CD4-positive, alpha-beta T cell (primary cell): ENCODE data around the gene F7. TPM values are rescaled to one million over a fixed set of nuclear protein-coding genes. Genes with fewer than 3 reads are reported as not detected.

ENCODE experiments used
- ATAC-seq: fragments of 200-7000 bp; cut with Tn5 transposase; one replicate; pipeline ENCODE4 v1.10.0; 2022; ENCODE audit warnings: mild to moderate bottlenecking; ENCODE audit not compliant: poor library complexity
- CTCF ChIA-PET: fragments of 350-600 bp; sonication (Branson Sonifier 250); formaldehyde crosslinking; loops from one replicate; lab custom pipeline; 2021; ENCODE audit warnings: antibody characterized with exemption, inconsistent platforms; lab: Charles Lee
- POLR2A ChIA-PET: fragments of 350-600 bp; sonication (Branson Sonifier 250); formaldehyde crosslinking; loops from one replicate; lab custom pipeline; 2021; ENCODE audit warnings: antibody characterized with exemption, inconsistent platforms; lab: Charles Lee
- DNase-seq, 14 experiments: peaks; one replicate each; pipeline ENCODE4 v3.0.0-alpha.2; 2013 to 2020; ENCODE audit warnings: mixed read lengths in 2 of 14
- H3K27ac ChIP-seq, 2 donors: one replicate each; pipeline versions ENCODE4 v1.5.1 to v1.7.0; 2013; ENCODE audit warnings: low read length in 2 of 2, low read depth in 1 of 2, mild to moderate bottlenecking in 1 of 2
- H3K27me3 ChIP-seq, 2 experiments: 1 replicate in 1 of 2; 2 replicates in 1 of 2; pipeline versions ENCODE4 v1.6.1 to v1.7.0; 2013; ENCODE audit warnings: low read length in 2 of 2, control low read depth in 1 of 2, mild to moderate bottlenecking in 1 of 2, moderate library complexity in 1 of 2; ENCODE audit not compliant: insufficient read depth in 2 of 2, control insufficient read depth in 1 of 2
- H3K36me3 ChIP-seq: one replicate; pipeline ENCODE4 v1.6.1; 2013; ENCODE audit warnings: low read length, control low read depth; ENCODE audit not compliant: insufficient read depth
- H3K4me1 ChIP-seq: one replicate; pipeline ENCODE4 v1.6.1; 2013; ENCODE audit warnings: low read length, control low read depth; ENCODE audit not compliant: insufficient read depth
- H3K4me3 ChIP-seq: one replicate; pipeline ENCODE4 v1.5.1; 2013; ENCODE audit warnings: mild to moderate bottlenecking, low read length, moderate library complexity
- H3K9me3 ChIP-seq, 2 experiments: 1 replicate in 1 of 2; 2 replicates in 1 of 2; pipeline versions ENCODE4 v1.6.1 to v1.7.0; 2013; ENCODE audit warnings: low read length in 2 of 2, mild to moderate bottlenecking in 2 of 2, control low read depth in 1 of 2, moderate library complexity in 1 of 2; ENCODE audit not compliant: control insufficient read depth in 1 of 2, insufficient read depth in 1 of 2
- H3K27ac Mint-ChIP-seq: one replicate; pipeline ENCODE4 v1.8.0; 2020; ENCODE audit warnings: mixed read lengths
- H3K27me3 Mint-ChIP-seq: one replicate; pipeline ENCODE4 v1.8.0; 2021; ENCODE audit warnings: mixed read lengths
- H3K36me3 Mint-ChIP-seq: one replicate; pipeline ENCODE4 v1.8.0; 2021; ENCODE audit warnings: low read depth, mixed read lengths
- H3K4me1 Mint-ChIP-seq: one replicate; pipeline ENCODE4 v1.8.0; 2021; ENCODE audit warnings: low read depth, mixed read lengths
- H3K4me3 Mint-ChIP-seq: one replicate; pipeline ENCODE4 v1.8.0; 2020; ENCODE audit warnings: mild to moderate bottlenecking, mixed read lengths
- H3K9me3 Mint-ChIP-seq: one replicate; pipeline ENCODE4 v1.8.0; 2020; ENCODE audit warnings: mixed read lengths
- intact Hi-C, 2 experiments: fragments of 100-400 bp; cut with DNase I in 1 of 2; cut with micrococcal nuclease in 1 of 2; formaldehyde crosslinking; loops; one replicate each; pipeline versions ENCODE4 v1.15.1 to v1.9.0; 2023 to 2025; cut with DNase I, micrococcal nuclease
- total RNA-seq, 174 experiments: library from RNA in 2 of 174; stranded (reverse) in 2 of 174; gene quantifications; one replicate each; pipeline ENCODE4 v1.2.3 and lab custom pipeline; 2021 to 2026
- TF ChIP-seq, protein P1 (sequence below): fragments of 200-600 bp; IDR thresholded peaks from one replicate; pipeline ENCODE4 v1.8.0; 2022; ENCODE audit warnings: antibody characterized with exemption, mild to moderate bottlenecking

F7 gene
- total RNA-seq, 2 experiments from 2014 or later, result not detected

DNA sequence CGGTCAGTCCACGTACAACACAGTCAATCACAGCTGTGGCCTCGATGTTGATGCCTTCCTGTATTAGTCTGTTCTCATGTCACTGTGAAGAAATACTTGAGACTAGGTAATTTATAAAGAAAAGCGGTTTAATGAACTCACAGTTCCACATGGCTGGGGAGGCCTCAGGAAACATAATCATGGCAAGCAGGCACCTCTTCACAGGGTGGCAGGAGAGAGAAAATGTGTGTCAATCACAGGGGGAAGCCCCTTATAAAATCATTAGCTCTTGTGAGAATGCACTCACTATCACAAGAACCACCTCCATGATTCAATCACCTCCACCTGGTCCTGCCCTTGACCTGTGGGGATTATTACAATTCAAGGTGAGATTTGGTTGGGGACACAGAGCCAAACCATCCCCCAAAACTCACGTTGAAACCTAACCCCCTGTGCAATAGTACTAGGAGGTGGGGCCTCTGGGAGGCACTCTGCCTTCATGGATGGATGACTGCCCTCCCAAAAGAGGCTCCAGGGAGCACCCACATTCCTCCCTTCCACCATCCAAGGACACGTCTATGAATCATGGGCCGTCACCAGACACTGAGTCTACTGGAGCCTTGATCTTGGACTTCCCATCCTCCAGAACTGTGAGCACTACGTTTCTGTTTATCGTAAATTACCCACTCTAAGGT is 50.5 kb downstream of the F7 start:
- Histone ChIP-seq H3K27ac (no peak overlapping the region), H3K4me1 (peaks cover 40% of the 10 kb centered on the region), H3K4me3 (no peak overlapping the region), H3K36me3 (no peaks in the 10 kb centered on the region), H3K9me3 (no peaks in the 10 kb centered on the region), H3K27me3 (no peaks in the 10 kb centered on the region)
- ChIA-PET CTCF (no interaction called here), POLR2A (interaction anchor here (1.3 kb wide), 1 partner anchor 54 kb away, joined by 3 read pairs; no protein-coding TSS in a partner anchor)
- Mint-ChIP-seq H3K36me3 (peaks cover 5% of the 10 kb centered on the region), H3K9me3 (peaks cover 2% of the 10 kb centered on the region), H3K27me3 (no peaks in the 10 kb centered on the region), H3K27ac (no peak overlapping the region), H3K4me1 (peaks cover 32% of the 10 kb centered on the region), H3K4me3 (no peak overlapping the region)
- ATAC-seq (no peak), DNase-seq (no peak)
- intact Hi-C loops, result loop anchor here in 1 of 2 experiments (2.0 to 5.0 kb wide), 2 partner anchors 141 to 335 kb away; partner anchors contain the start of genes DCUN1D2 and LAMP1
- TF ChIP-seq, protein P1, sequence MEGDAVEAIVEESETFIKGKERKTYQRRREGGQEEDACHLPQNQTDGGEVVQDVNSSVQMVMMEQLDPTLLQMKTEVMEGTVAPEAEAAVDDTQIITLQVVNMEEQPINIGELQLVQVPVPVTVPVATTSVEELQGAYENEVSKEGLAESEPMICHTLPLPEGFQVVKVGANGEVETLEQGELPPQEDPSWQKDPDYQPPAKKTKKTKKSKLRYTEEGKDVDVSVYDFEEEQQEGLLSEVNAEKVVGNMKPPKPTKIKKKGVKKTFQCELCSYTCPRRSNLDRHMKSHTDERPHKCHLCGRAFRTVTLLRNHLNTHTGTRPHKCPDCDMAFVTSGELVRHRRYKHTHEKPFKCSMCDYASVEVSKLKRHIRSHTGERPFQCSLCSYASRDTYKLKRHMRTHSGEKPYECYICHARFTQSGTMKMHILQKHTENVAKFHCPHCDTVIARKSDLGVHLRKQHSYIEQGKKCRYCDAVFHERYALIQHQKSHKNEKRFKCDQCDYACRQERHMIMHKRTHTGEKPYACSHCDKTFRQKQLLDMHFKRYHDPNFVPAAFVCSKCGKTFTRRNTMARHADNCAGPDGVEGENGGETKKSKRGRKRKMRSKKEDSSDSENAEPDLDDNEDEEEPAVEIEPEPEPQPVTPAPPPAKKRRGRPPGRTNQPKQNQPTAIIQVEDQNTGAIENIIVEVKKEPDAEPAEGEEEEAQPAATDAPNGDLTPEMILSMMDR, result no peak

DNA sequence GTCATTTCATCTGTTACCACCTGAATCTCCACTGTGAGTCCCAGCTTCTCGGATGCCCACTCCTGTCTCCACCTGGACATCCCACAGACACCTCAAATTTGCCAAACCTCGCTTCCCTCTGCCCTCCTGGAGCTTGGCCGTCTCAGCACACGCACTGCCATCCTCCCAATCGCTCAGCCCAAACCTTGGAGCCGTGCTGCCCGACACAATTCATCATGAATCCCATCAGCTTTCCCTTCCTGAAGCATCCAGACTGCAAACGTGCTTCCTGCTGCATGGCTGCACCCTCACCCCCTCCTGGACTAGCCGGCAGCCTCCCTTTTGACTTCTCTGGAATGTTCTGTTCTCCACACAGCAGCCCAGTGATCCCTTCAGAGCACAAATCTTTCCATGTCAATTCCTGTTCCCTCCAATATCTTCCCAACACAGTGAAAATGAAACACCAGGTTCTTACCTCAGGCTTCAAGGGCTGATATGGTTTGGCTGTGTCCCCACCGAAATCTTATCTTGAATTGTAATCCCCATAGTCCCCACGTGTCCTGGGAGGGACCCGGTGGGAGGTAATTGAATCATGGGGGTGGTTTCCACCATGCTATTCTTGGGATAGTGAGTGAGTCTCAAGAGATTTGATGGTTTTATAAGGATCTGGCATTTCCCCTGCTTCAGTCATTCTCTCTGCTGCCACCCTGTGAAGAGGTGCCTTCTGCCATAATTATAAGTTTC is 51.8 kb downstream of the F7 start:
- H3K4me3 Mint-ChIP-seq, result no peak overlapping the region
- Histone ChIP-seq H3K27ac (no peak overlapping the region), H3K4me1 (peaks cover 36% of the 10 kb centered on the region), H3K36me3 (no peaks in the 10 kb centered on the region), H3K4me3 (no peak overlapping the region), H3K27me3 (no peaks in the 10 kb centered on the region), H3K9me3 (no peaks in the 10 kb centered on the region)
- no peak for ATAC-seq
- H3K36me3 Mint-ChIP-seq, result peaks cover 5% of the 10 kb centered on the region
- POLR2A ChIA-PET, result interaction anchor here (1.3 kb wide), 1 partner anchor 53 kb away, joined by 3 read pairs; no protein-coding TSS in a partner anchor
- DNase-seq, result no peak
- CTCF ChIA-PET, result no interaction called here
- peaks cover 2% of the 10 kb centered on the region for H3K9me3 Mint-ChIP-seq
- H3K27me3 Mint-ChIP-seq, result no peaks in the 10 kb centered on the region
- intact Hi-C loops, result loop anchor here in 1 of 2 experiments (5.0 kb wide), 1 partner anchor 140 kb away; the partner anchor contains the start of gene LAMP1
- peak overlapping the region; percentile 17 for H3K27ac Mint-ChIP-seq
- TF ChIP-seq, protein P1, result no peak
- H3K4me1 Mint-ChIP-seq, result peaks cover 31% of the 10 kb centered on the region

DNA sequence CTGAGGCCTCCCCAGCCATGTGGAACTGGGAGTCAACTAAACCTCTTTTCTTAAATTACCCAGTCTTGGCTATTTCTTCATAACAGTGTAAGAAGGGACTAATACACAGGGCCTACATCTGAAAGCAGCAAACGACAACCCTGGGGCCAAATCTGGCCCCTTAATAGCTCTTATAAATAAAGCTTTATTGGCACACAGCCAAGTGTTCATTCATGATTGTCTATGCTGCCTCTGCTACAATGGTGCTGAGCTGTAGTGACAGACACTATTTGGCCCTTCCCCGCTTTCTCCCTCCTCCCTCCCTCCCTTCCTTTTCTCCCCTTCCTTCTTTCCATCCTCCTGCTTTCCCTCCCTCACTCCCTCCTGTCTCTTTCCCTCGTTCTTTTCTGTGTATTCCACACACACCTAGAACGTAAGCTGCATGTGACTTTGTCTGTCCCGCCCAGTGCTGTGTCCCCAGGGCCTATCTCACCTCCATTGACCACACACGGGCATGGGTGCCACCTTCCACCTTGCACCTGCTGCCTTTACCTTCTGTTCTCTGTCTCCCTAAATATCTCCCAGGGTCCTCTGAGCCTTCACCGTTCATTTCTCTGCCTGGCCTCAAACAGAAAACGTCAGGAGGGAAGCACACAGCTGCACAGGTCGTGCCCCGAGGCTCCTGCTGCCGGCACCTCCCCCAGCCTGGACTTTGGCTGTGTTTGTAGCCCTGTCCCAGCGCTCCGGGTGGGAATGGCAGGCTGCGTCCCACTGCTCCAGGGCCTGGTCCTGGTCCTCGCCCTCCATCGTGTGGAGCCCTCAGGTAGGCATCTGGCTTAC is 52.5 kb downstream of the F7 start, which contains the start of gene PROZ:
PROZ (plus strand) TSS at position 720 of the 819 bp plus-strand sequence; CDS start at position 733, 13 bp downstream.
- Histone ChIP-seq H3K27ac (no peak within 1 kb of the TSS), H3K4me3 (no peak within 1 kb of the TSS), H3K36me3 (no peaks in the 10 kb centered on the region), H3K9me3 (peaks cover 0 to 3% of the 10 kb centered on the region in 2 experiments), H3K4me1 (peaks cover 35% of the 10 kb centered on the region), H3K27me3 (no peaks in the 10 kb centered on the region)
- Mint-ChIP-seq H3K9me3 (peaks cover 2% of the 10 kb centered on the region), H3K4me1 (peaks cover 30% of the 10 kb centered on the region), H3K4me3 (no peak within 1 kb of the TSS), H3K36me3 (peaks cover 5% of the 10 kb centered on the region), H3K27ac (peak within 1 kb of the TSS; percentile 17), H3K27me3 (no peaks in the 10 kb centered on the region)
- ChIA-PET POLR2A (no interaction called here), CTCF (interaction anchor here (0.7 kb wide), 1 partner anchor 166 kb away, joined by 4 read pairs; no protein-coding TSS in a partner anchor)
- DNase-seq, result no peak
- no peak for ATAC-seq
- TF ChIP-seq, protein P1, result no peak
- intact Hi-C loops, result loop anchor here in 1 of 2 experiments (5.0 kb wide), 1 partner anchor 139 kb away; the partner anchor contains the start of gene LAMP1
